Astrocyte (in vitro differentiated cells and primary cell): ENCODE results near the gene FAM227A. TPM values are rescaled to one million over a fixed set of nuclear protein-coding genes. Genes with fewer than 3 reads are reported as not detected.
"Not testable (repeated sequence)": the region's sequence is repeated elsewhere in the genome, so short reads cannot be mapped to it uniquely, and the experiment has no call there.

Source experiments
- DNase-seq: peaks from one replicate; pipeline ENCODE4 v3.0.0-alpha.2; 2010; ENCODE audit warnings: low read depth
- FAIRE-seq: peaks from 2 replicates; lab custom pipeline; 2011; peaks lifted over from hg19 to GRCh38; lab: Jason Lieb, UNC
- H2AFZ ChIP-seq: 2 replicates; pipeline ENCODE4 v1.6.0; 2012; ENCODE audit warnings: low read depth, low read length, inconsistent platforms
- H3K27ac ChIP-seq: 2 replicates; pipeline ENCODE4 v1.5.1; 2011; ENCODE audit warnings: low read depth, low read length, inconsistent platforms
- H3K27me3 ChIP-seq: 2 replicates; pipeline ENCODE4 v1.6.0; 2011; ENCODE audit warnings: low read length, inconsistent platforms; ENCODE audit not compliant: insufficient read depth
- H3K36me3 ChIP-seq: 2 replicates; pipeline ENCODE4 v1.5.1; 2011; ENCODE audit warnings: low read length, inconsistent platforms; ENCODE audit not compliant: insufficient read depth
- H3K4me1 ChIP-seq: 2 replicates; pipeline ENCODE4 v1.5.1; 2011; ENCODE audit warnings: low read length, inconsistent platforms; ENCODE audit not compliant: insufficient read depth
- H3K4me2 ChIP-seq: 2 replicates; pipeline ENCODE4 v1.6.0; 2012; ENCODE audit warnings: low read length, inconsistent platforms
- H3K4me3 ChIP-seq: 2 replicates; pipeline ENCODE4 v1.5.1; 2011; ENCODE audit warnings: low read depth, mild to moderate bottlenecking, low read length, inconsistent platforms; ENCODE audit not compliant: insufficient read depth
- H3K79me2 ChIP-seq: 2 replicates; pipeline ENCODE4 v1.6.0; 2012; ENCODE audit warnings: mild to moderate bottlenecking, low read length, inconsistent platforms; ENCODE audit not compliant: insufficient read depth
- H3K9ac ChIP-seq: 2 replicates; pipeline ENCODE4 v1.6.0; 2012; ENCODE audit warnings: mild to moderate bottlenecking, low read length, inconsistent platforms
- H3K9me3 ChIP-seq: 2 replicates; pipeline ENCODE4 v1.5.1; 2012; ENCODE audit warnings: low read depth, mild to moderate bottlenecking, low read length, inconsistent platforms; ENCODE audit not compliant: insufficient read depth
- H4K20me1 ChIP-seq: 2 replicates; pipeline ENCODE4 v1.6.0; 2012; ENCODE audit warnings: low read length, inconsistent platforms; ENCODE audit not compliant: insufficient read depth
- H3K27ac Mint-ChIP-seq: one replicate; pipeline ENCODE4 v1.8.0; 2021; ENCODE audit warnings: mild to moderate bottlenecking, mixed read lengths; ENCODE audit not compliant: unreplicated experiment
- H3K27me3 Mint-ChIP-seq: one replicate; pipeline ENCODE4 v1.8.0; 2021; ENCODE audit warnings: low read depth, mixed read lengths; ENCODE audit not compliant: unreplicated experiment
- H3K36me3 Mint-ChIP-seq: one replicate; pipeline ENCODE4 v1.8.0; 2021; ENCODE audit warnings: low read depth, mixed read lengths; ENCODE audit not compliant: unreplicated experiment
- H3K4me1 Mint-ChIP-seq: one replicate; pipeline ENCODE4 v1.8.0; 2021; ENCODE audit warnings: low read depth, mixed read lengths; ENCODE audit not compliant: unreplicated experiment
- H3K4me3 Mint-ChIP-seq: one replicate; pipeline ENCODE4 v1.8.0; 2021; ENCODE audit warnings: mild to moderate bottlenecking, moderate library complexity, mixed read lengths; ENCODE audit not compliant: unreplicated experiment
- H3K9me3 Mint-ChIP-seq: one replicate; pipeline ENCODE4 v1.8.0; 2021; ENCODE audit warnings: mild to moderate bottlenecking, mixed read lengths; ENCODE audit not compliant: unreplicated experiment
- CTCF ChIP-seq: IDR thresholded peaks from 2 replicates; pipeline ENCODE4 v1.5.1; 2011; ENCODE audit warnings: low read depth, mild to moderate bottlenecking, inconsistent platforms, low read length, moderate library complexity; ENCODE audit not compliant: insufficient read depth
- EZH2 ChIP-seq: IDR thresholded peaks from 2 replicates; pipeline ENCODE4 v1.6.1; 2012; ENCODE audit warnings: mild to moderate bottlenecking, low read length, inconsistent platforms; ENCODE audit not compliant: insufficient read depth
- total RNA-seq: library from RNA; stranded (reverse); gene quantifications from 2 replicates; pipeline ENCODE4 v1.2.1, GENCODE V29; 2021

The FAM227A gene
- total RNA-seq, 1 donor from 2014 or later, result 3.4 TPM

DNA sequence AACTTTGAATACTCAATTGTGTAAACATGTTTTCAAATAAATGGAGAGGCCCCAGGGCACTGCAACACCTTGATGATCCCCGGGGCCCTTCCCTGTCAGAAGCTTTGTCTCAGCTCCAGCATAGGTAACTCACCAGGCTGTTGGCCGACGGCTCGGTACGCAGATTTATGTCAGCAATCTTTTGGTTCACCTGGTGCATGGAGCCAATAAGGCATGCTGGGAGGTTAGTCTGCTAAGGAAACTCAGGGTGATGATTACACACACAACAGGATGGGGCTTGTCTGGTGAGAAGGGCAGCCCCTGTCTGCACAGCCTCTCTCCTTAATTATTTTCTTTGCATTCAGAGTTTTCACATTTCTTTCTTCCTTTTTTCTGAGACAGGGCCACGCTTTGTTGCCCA lies 10.8 kb downstream of the FAM227A start:
- Histone ChIP-seq H3K27ac (no peak overlapping the region), H3K79me2 (no peaks in the 10 kb centered on the region), H3K4me3 (no peak overlapping the region), H3K9me3 (no peaks in the 10 kb centered on the region), H3K9ac (no peak overlapping the region), H3K4me1 (no peaks in the 10 kb centered on the region), H3K4me2 (no peak overlapping the region), H2AFZ (no peak overlapping the region), H3K36me3 (no peaks in the 10 kb centered on the region), H4K20me1 (no peaks in the 10 kb centered on the region), H3K27me3 (no peaks in the 10 kb centered on the region)
- TF ChIP-seq CTCF, result no peak
- no peak for TF ChIP-seq EZH2
- FAIRE-seq, result no peak
- no peak overlapping the region for H3K4me3 Mint-ChIP-seq
- peaks cover 18% of the 10 kb centered on the region for H3K36me3 Mint-ChIP-seq
- no peaks in the 10 kb centered on the region for H3K9me3 Mint-ChIP-seq
- DNase-seq, result no peak
- H3K4me1 Mint-ChIP-seq, result no peaks in the 10 kb centered on the region
- H3K27ac Mint-ChIP-seq, result no peak overlapping the region
- H3K27me3 Mint-ChIP-seq, result no peaks in the 10 kb centered on the region

DNA sequence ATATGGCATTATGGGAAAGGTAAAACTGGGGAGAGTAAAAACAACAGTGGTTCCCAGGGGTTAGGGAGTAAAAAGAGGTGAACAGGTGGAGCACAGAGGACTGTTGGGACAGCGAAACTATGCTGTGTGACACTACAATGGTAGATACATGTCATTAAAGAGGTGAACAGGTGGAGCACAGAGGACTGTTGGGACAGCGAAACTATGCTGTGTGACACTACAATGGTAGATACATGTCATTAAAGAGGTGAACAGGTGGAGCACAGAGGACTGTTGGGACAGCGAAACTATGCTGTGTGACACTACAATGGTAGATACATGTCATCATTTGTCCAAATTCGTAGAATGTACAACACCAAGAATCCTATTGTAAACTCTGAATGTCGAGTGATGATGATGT lies 11.9 kb downstream of the FAM227A start:
- FAIRE-seq, result not testable (repeated sequence)

GRCh38 chr22:38641476-38642040 lies 14.6 kb downstream of the FAM227A start:
- H3K4me3 ChIP-seq, result no peak overlapping the region
- H3K27ac ChIP-seq, result no peak overlapping the region
- no peak overlapping the region for H3K9ac ChIP-seq
- no peaks in the 10 kb centered on the region for H3K36me3 ChIP-seq
- no peaks in the 10 kb centered on the region for H3K27me3 ChIP-seq
- DNase-seq (no peak), FAIRE-seq (no peak)
- no peak overlapping the region for H3K4me2 ChIP-seq
- Mint-ChIP-seq H3K36me3 (peaks cover 11% of the 10 kb centered on the region), H3K9me3 (no peaks in the 10 kb centered on the region), H3K4me1 (peaks cover 11% of the 10 kb centered on the region), H3K27ac (no peak overlapping the region), H3K4me3 (no peak overlapping the region), H3K27me3 (no peaks in the 10 kb centered on the region)
- TF ChIP-seq EZH2, result no peak
- TF ChIP-seq CTCF, result no peak
- no peaks in the 10 kb centered on the region for H3K79me2 ChIP-seq
- H3K4me1 ChIP-seq, result no peaks in the 10 kb centered on the region
- H2AFZ ChIP-seq, result no peak overlapping the region
- no peaks in the 10 kb centered on the region for H4K20me1 ChIP-seq
- H3K9me3 ChIP-seq, result no peaks in the 10 kb centered on the region

More for the DNA sequence above, 11.9 kb downstream of the FAM227A start:
- H3K36me3 ChIP-seq, H3K4me1 Mint-ChIP-seq, H3K27me3 ChIP-seq, H2AFZ ChIP-seq, H3K9me3 Mint-ChIP-seq, H4K20me1 ChIP-seq, H3K4me2 ChIP-seq, H3K27ac ChIP-seq, H3K9ac ChIP-seq, H3K79me2 ChIP-seq, H3K4me3 Mint-ChIP-seq, H3K27me3 Mint-ChIP-seq, H3K27ac Mint-ChIP-seq, H3K9me3 ChIP-seq, H3K4me1 ChIP-seq, H3K4me3 ChIP-seq, DNase-seq: not testable (repeated sequence)
- H3K36me3 Mint-ChIP-seq, result peaks cover 15% of the 10 kb centered on the region
